Right hindlimb (tissue), 1 donor: ENCODE measurements around the gene COL5A2.
A peak's percentile ranks its signal among the peaks of the same experiment; 100 is the strongest.

Source experiments
- DNase-seq: peaks from one replicate; pipeline ENCODE4 v3.0.0-alpha.2; 2018

Gene COL5A2

GRCh38 chr2:189095101-189095500, 84.5 kb downstream of the COL5A2 start:
- DNase-seq: no peak

GRCh38 chr2:189092936-189093335, 86.6 kb downstream of the COL5A2 start:
- peak; percentile 65 for DNase-seq

DNA sequence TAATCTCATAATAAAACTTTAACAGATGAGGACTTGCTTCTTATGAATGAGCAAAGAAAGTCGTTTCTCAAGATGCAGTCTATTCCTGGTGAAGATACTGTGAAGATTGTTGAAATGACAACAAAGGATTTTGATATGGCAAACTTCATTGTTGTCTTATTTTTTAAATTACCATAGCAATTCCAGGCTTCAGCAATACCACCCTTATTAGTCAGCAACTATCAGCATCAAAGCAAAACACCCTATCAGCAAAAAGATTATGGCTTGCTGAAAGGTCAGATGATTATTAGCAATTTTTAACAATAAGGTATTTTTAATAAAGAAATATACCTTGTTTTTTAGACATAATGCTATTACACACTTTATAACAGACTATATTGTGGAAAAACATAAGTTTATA, 88.3 kb downstream of the COL5A2 start:
- DNase-seq: no peak

DNA sequence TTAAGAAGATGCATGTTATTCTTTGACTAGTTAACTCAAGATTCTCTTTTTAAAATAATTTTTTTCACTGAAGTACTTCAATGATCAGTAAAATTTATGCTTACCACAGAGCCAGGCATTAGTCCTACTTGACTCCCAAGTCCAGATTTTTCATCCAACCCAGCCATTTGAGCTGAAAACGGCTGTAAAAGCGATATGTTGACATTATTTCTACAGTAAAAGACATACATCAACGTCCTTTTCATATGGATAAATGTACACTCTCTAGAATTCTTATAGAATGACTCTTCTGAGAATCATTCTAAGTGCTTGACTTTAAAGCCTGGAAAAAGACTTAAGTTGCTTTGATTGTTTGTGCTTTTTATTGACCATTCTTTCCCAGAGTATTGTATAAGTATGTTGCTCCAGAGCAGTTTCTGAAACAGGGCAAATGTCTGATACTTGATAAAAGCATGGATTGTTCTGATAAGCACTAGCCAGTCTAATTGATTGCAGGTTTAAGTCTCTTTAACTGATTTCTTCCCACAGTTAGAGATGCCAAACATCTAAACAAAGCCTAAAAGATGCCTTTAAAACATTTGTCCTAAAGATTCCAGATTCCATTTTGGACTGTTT, 90.9 kb downstream of the COL5A2 start:
- no peak for DNase-seq

DNA sequence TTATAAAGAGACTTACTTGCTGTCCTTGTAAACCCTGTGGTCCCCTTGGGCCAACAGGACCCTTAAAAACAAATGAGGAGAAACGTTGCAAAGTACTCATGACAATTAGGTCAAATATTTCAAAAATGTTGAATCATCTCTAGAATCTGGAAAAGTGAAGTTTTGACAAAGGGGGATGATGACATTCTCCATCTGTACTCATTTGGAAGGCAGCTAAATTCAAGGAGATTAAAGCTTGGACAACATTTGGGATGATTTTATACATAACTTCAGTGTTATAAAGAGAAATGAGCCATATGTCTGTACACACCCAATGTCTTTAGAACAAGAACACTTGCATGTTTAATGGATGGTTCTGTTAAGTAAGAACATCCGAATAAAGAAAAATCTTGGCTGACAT, 92.9 kb downstream of the COL5A2 start:
- no peak for DNase-seq

- no peak for DNase-seq
These were observed 93.3 kb downstream of the COL5A2 start for GRCh38 chr2:189086250-189086649.

GRCh38 chr2:189083606-189084005, 96.0 kb downstream of the COL5A2 start:
- no peak for DNase-seq

- DNase-seq: no peak
These were observed 96.5 kb downstream of the COL5A2 start for GRCh38 chr2:189083106-189083505.

- peak; percentile 86 for DNase-seq
These were observed 97.1 kb downstream of the COL5A2 start for GRCh38 chr2:189082376-189082975.

- DNase-seq: no peak
These were observed 103.0 kb downstream of the COL5A2 start for GRCh38 chr2:189076572-189076971.

GRCh38 chr2:189076120-189076519, 103.4 kb downstream of the COL5A2 start:
- no peak for DNase-seq

DNA sequence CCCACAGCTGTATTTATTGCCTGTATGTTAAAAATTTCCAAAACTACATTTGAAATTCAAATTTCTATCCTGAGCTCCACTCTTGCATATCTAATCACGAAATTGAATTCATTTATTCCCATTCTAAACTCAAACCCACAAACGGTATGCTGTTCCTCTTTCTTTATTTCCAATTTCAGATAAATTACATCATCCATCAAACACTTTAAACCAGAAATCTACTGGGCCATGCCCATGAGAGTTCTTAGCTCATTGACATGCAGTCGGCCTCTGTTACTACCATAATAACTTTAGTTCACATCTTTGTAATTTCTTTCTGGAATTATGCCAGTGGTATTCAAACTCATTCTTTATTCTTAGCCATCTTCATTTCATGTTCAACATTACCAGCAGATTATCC, 105.1 kb downstream of the COL5A2 start:
- no peak for DNase-seq

DNA sequence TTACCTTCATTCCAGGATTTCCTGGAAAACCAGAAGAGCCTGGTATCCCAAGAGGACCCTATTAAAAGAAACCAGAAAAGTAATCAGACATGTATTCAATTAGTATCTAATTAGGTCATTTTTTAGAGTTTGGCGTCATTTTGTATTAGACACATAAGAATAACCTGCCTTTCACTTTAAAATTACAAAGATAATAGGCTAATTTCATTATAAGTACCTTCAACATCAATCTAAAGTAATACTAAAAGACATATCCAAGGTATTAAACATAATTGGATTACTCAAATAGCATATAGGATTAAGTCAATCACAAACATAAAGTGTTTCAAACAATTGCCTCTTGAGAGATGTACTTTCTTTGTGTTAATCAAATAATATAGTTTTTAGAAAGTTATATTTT, 107.5 kb downstream of the COL5A2 start:
- DNase-seq: no peak

GRCh38 chr2:189069855-189070619, 109.5 kb downstream of the COL5A2 start:
- no peak for DNase-seq

DNA sequence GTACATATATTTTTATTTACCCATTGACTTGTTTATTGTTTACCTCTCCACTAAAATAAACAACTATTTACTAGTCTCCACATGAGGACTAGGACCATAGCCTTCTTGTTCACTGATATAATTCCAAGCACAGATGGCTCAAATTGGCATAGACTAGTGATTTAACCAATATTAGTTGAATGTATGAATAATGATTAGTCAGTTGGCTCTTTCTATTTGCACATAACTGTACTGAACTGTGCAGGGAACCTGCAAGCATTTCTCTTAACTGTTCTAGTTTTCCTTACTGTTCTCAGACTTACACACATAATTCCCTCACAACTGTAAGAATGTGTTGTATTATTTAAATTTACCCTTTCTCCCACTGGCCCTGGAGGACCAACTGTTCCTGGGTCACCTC, 113.5 kb downstream of the COL5A2 start:
- DNase-seq: no peak

- DNase-seq: no peak
These were observed 119.4 kb downstream of the COL5A2 start for GRCh38 chr2:189060096-189060642.

DNA sequence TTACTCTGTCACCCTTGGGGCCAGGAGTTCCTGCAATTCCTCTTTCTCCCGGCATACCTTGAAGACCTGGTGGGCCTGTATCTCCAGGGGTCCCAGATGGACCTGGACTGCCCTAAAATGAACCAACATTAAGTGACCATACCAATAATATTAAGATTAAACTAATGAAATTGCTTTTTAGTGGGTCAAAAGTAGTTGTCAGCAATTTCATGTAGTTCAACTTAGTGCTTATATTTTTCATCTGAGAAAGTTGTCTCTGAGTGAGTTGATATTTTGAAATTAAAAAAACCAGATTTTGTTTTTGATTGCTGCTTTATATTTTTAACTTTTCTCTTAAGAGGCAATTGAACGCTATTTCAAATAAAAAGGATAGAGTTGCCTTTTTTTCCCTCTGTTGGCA, 122.2 kb downstream of the COL5A2 start:
- no peak for DNase-seq

GRCh38 chr2:189056200-189057106, 123.1 kb downstream of the COL5A2 start:
- no peak for DNase-seq

DNA sequence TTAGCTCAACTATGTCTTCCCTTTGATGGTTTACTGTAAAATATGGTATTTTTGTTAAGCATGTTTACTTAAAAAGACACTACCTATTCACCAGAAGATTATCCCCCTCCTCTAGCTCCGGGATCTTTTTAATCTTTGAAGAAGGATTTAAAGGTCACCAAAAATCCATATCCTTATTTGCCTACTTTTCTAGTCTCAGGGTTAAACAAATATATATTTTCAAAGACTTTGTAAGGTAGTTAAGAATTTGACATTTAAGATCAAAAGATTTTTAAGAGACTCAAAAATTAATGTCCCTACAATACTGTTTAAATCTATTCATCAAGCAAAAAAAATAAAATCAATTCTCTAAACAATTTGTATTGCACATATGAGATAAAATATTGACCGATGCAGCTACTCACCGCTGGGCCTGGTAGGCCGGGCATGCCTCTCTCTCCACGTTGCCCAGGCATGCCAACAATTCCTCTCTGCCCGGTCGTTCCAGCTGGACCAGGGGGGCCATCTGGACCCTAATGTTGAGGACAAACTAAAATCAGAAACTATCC, 129.3 kb downstream of the COL5A2 start:
- no peak for DNase-seq

DNA sequence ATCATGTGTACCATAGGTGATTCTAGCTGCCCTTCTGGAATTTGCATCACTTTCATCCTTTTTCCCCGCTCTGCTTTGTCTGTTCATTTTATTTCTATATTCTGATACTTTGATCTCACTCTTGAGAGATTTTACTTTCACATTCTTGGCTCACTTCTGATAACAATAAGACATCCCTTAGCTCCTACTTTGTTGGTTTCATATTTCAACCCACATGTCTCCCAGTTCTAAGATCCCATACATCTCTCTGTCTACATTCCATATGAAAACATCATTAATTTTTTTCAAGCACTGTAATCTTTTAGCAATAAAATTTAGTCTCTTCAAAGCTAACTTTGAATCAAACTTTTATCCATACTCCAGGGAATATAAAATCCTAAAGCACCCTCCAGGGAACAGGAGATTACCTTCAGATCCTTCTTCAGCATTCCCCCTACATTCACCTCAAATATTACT, 129.8 kb downstream of the COL5A2 start:
- DNase-seq: no peak

- DNase-seq: no peak
These were observed 131.4 kb downstream of the COL5A2 start for GRCh38 chr2:189048189-189048588.

GRCh38 chr2:189047171-189047888, 132.2 kb downstream of the COL5A2 start:
- no peak for DNase-seq
